ENCODE data around the gene PSMB9.
"Not testable (repeated sequence)": the region's sequence is repeated elsewhere in the genome, so short reads cannot be mapped to it uniquely, and the experiment has no call there.

Gene PSMB9

GRCh38 chr6:32865724-32866443, 11.9 kb downstream of the PSMB9 start:
- no peak for DNase-seq

GRCh38 chr6:32867022-32867477, 13.1 kb downstream of the PSMB9 start:
- no peak for DNase-seq

- no peak for DNase-seq
Observed at GRCh38 chr6:32867554-32868256, 13.7 kb downstream of the PSMB9 start.

GRCh38 chr6:32868257-32868788, 14.3 kb downstream of the PSMB9 start:
- peak; percentile 85 for DNase-seq

GRCh38 chr6:32873947-32874346, 20.0 kb downstream of the PSMB9 start:
- not testable (repeated sequence) for DNase-seq

GRCh38 chr6:32876603-32877002, 22.6 kb downstream of the PSMB9 start:
- no peak for DNase-seq

GRCh38 chr6:32879691-32880090, 25.7 kb downstream of the PSMB9 start:
- no peak for DNase-seq

GRCh38 chr6:32880962-32881361, 27.0 kb downstream of the PSMB9 start:
- DNase-seq = not testable (repeated sequence)

GRCh38 chr6:32882879-32883250, 28.9 kb downstream of the PSMB9 start:
- no peak for DNase-seq

- DNase-seq = no peak
Observed at GRCh38 chr6:32883789-32884188, 29.8 kb downstream of the PSMB9 start.

GRCh38 chr6:32885698-32886286, 31.8 kb downstream of the PSMB9 start:
- DNase-seq = no peak

- DNase-seq = no peak
Observed at GRCh38 chr6:32886681-32887383, 32.8 kb downstream of the PSMB9 start.

GRCh38 chr6:32887616-32888015, 33.6 kb downstream of the PSMB9 start:
- DNase-seq = no peak

- DNase-seq = no peak
Observed at GRCh38 chr6:32888576-32888975, 34.6 kb downstream of the PSMB9 start.

- DNase-seq = no peak
Observed at GRCh38 chr6:32889533-32889932, 35.5 kb downstream of the PSMB9 start.

- DNase-seq = no peak
Observed at GRCh38 chr6:32890831-32891230, 36.8 kb downstream of the PSMB9 start.

GRCh38 chr6:32894085-32895005, 40.4 kb downstream of the PSMB9 start:
- DNase-seq = peak; percentile 97

GRCh38 chr6:32895006-32895345, 41.0 kb downstream of the PSMB9 start:
- no peak for DNase-seq

GRCh38 chr6:32903952-32904351, 50.0 kb downstream of the PSMB9 start:
- no peak for DNase-seq

GRCh38 chr6:32905078-32905477, 51.1 kb downstream of the PSMB9 start:
- no peak for DNase-seq

- no peak for DNase-seq
Observed at GRCh38 chr6:32906539-32906938, 52.5 kb downstream of the PSMB9 start.

GRCh38 chr6:32908897-32909296, 54.9 kb downstream of the PSMB9 start:
- no peak for DNase-seq
